ENCODE results near the gene COG3. TPM values are rescaled to one million over a fixed set of nuclear protein-coding genes. Genes with fewer than 3 reads are reported as not detected.

Gene COG3
- total and polyA plus RNA-seq, 4 experiments from 2014 or later = 28.8 to 59.8 (median 40.3) TPM

DNA sequence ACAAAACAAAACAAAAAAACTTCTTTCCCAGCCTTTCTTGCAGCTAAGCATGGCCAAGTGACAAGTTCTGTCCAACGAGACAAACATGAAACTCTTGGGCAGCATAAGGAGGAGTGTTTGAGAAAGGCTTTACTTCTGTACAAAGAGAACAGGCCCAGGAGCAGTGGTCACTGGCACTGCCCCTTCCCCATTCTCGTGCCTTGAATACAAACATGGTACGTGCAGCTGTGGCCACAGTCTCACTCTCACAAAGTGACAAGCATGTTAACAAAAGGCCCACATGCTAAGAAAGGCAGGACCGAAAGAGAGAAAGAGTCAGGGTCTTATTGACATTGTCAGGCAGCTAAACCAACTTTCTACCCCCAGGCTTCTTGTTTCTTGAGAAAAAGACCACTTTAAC, 26.8 kb upstream of the COG3 start:
- H3K4me3 Mint-ChIP-seq = no peak overlapping the region
- intact Hi-C loops (cut with micrococcal nuclease) = no loop called here
- peaks cover 7% of the 10 kb centered on the region for H3K4me1 ChIP-seq (ENCODE audit: insufficient read depth, low read length)
- no peaks in the 10 kb centered on the region for H3K9me3 Mint-ChIP-seq
- no peak overlapping the region for H3K27ac ChIP-seq (ENCODE audit: low read depth, low read length)
- no peaks in the 10 kb centered on the region for H3K27me3 Mint-ChIP-seq
- H3K36me3 ChIP-seq (ENCODE audit: insufficient read depth, low read length) = no peaks in the 10 kb centered on the region
- ChIA-PET POLR2A (ENCODE audit: partially characterized antibody) (no interaction called here), CTCF (ENCODE audit: partially characterized antibody) (no interaction called here)
- DNase-seq = no peak
- no peaks in the 10 kb centered on the region for H3K9me3 ChIP-seq (ENCODE audit: control insufficient read depth in 1 of 2, low read length in 2 of 2)
- H3K27me3 ChIP-seq (ENCODE audit: insufficient read depth, low read length) = no peaks in the 10 kb centered on the region
- H3K4me3 ChIP-seq (ENCODE audit: low read length in 2 of 2) = no peak overlapping the region
- peaks cover 7 to 8% (median 8%) of the 10 kb centered on the region in 4 donors for H3K4me1 Mint-ChIP-seq
- H3K36me3 Mint-ChIP-seq = no peaks in the 10 kb centered on the region
- no peak overlapping the region for H3K27ac Mint-ChIP-seq

DNA sequence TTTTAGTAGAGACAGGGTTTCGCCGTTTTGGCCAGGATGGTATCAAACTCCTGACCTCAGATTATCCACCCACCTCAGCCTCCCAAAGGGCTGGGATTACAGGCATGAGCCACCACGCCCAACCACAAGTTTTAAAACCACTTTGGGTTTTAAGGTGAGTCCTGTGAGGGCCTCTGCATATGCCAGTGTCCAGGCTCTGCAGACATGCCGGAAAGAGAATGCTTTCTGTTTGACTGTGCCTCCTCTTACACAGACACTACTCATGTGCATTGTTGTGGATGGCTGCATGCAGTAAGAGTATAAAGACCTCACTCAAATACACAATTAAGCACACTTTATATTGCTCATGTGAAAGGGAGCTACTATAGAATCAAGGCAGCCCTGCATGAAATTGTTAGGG, 25.7 kb upstream of the COG3 start:
- H3K9me3 ChIP-seq (ENCODE audit: control insufficient read depth in 1 of 2, low read length in 2 of 2) = no peaks in the 10 kb centered on the region
- peaks cover 7% of the 10 kb centered on the region for H3K4me1 ChIP-seq (ENCODE audit: insufficient read depth, low read length)
- Mint-ChIP-seq H3K27me3 (peaks cover 0 to 2% of the 10 kb centered on the region in 2 donors), H3K27ac (no peak overlapping the region), H3K4me3 (no peak overlapping the region), H3K9me3 (no peaks in the 10 kb centered on the region), H3K4me1 (peaks cover 7 to 8% (median 8%) of the 10 kb centered on the region in 4 donors), H3K36me3 (no peaks in the 10 kb centered on the region)
- no peaks in the 10 kb centered on the region for H3K36me3 ChIP-seq (ENCODE audit: insufficient read depth, low read length)
- ChIA-PET POLR2A (ENCODE audit: partially characterized antibody) (no interaction called here), CTCF (ENCODE audit: partially characterized antibody) (interaction anchor here (1.0 to 1.2 kb wide), 2 partner anchors 11 to 40 kb away, joined by 3 read pairs; no protein-coding TSS in a partner anchor)
- DNase-seq = no peak
- no peaks in the 10 kb centered on the region for H3K27me3 ChIP-seq (ENCODE audit: insufficient read depth, low read length)
- H3K27ac ChIP-seq (ENCODE audit: low read depth, low read length) = no peak overlapping the region
- H3K4me3 ChIP-seq (ENCODE audit: low read length in 2 of 2) = no peak overlapping the region
- intact Hi-C loops (cut with micrococcal nuclease) = no loop called here

DNA sequence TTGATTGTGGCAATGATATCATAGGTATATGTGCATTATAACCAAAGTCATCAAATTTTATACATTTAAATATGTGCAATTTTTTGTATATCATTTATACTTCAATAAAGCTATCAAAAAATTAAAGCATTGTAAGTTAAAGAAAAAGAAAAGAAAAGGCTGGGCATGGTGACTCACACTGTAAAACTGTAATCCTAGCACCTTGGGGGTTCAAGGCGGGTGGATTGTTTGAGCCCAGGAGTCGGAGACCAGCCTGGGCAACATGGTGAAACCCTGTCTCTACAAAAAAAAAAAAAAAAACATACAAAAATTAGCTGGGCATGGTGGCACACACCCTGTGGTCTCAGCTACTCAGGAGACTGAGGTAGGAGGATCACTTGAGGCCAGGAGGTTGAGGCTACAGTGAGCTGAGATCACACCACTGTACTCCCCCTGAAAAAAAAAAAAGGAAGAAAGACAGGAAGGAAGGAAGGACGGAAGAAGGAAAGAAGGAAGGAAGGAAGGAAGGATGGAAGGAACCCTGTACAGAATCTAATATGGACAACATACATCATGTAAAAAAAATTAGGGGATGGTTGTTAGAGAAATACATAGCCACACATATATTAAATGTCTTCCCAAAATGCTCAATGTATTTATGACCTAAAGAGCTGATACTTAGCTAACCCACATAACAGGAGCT, 24.8 kb upstream of the COG3 start:
- no peak overlapping the region for H3K4me3 Mint-ChIP-seq
- no peaks in the 10 kb centered on the region for H3K36me3 Mint-ChIP-seq
- peak overlapping the region in 1 of 7 donors; percentile 77 for H3K27ac Mint-ChIP-seq
- ChIA-PET CTCF (ENCODE audit: partially characterized antibody) (interaction anchor here (0.7 to 1.2 kb wide), 3 partner anchors 10 to 41 kb away, joined by 3 read pairs; no protein-coding TSS in a partner anchor), POLR2A (ENCODE audit: partially characterized antibody) (no interaction called here)
- no peaks in the 10 kb centered on the region for H3K36me3 ChIP-seq (ENCODE audit: insufficient read depth, low read length)
- peaks cover 7% of the 10 kb centered on the region for H3K4me1 ChIP-seq (ENCODE audit: insufficient read depth, low read length)
- H3K27me3 ChIP-seq (ENCODE audit: insufficient read depth, low read length) = no peaks in the 10 kb centered on the region
- no peaks in the 10 kb centered on the region for H3K9me3 ChIP-seq (ENCODE audit: control insufficient read depth in 1 of 2, low read length in 2 of 2)
- no peaks in the 10 kb centered on the region for H3K9me3 Mint-ChIP-seq
- H3K27ac ChIP-seq (ENCODE audit: low read depth, low read length) = no peak overlapping the region
- intact Hi-C loops (cut with micrococcal nuclease) = no loop called here
- peaks cover 7 to 8% (median 8%) of the 10 kb centered on the region in 4 donors for H3K4me1 Mint-ChIP-seq
- H3K4me3 ChIP-seq (ENCODE audit: low read length in 2 of 2) = no peak overlapping the region
- H3K27me3 Mint-ChIP-seq = peaks cover 0 to 2% of the 10 kb centered on the region in 2 donors
- DNase-seq = no peak

DNA sequence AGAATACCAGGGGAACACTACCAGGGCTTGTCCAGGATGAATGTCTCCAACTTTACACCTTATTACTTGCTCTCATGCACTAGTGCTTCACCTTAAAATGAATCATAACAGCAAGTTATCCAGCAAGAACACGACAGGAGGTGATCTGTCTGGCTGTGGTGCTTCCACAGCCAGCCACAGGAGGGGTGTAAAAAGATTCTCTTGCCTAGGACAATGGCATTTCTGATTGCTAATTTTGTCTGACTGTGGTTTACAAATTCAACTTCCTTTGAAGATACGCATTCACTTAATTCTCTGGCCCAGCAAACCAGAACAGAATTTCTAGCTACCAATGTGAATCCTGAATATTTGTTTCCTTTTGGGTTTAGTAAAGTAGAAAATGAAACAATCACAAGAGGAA, 23.1 kb upstream of the COG3 start:
- H3K36me3 Mint-ChIP-seq = no peaks in the 10 kb centered on the region
- no peaks in the 10 kb centered on the region for H3K9me3 Mint-ChIP-seq
- H3K27me3 Mint-ChIP-seq = peaks cover 0 to 2% of the 10 kb centered on the region in 2 donors
- Histone ChIP-seq H3K27me3 (ENCODE audit: insufficient read depth, low read length) (no peaks in the 10 kb centered on the region), H3K27ac (ENCODE audit: low read depth, low read length) (no peak overlapping the region), H3K36me3 (ENCODE audit: insufficient read depth, low read length) (no peaks in the 10 kb centered on the region), H3K9me3 (ENCODE audit: control insufficient read depth in 1 of 2, low read length in 2 of 2) (no peaks in the 10 kb centered on the region), H3K4me3 (ENCODE audit: low read length in 2 of 2) (no peak overlapping the region), H3K4me1 (ENCODE audit: insufficient read depth, low read length) (peaks cover 7% of the 10 kb centered on the region)
- ChIA-PET CTCF (ENCODE audit: partially characterized antibody) (no interaction called here), POLR2A (ENCODE audit: partially characterized antibody) (interaction anchor here (1.0 kb wide), 1 partner anchor 24 kb away, joined by 3 read pairs; no protein-coding TSS in a partner anchor)
- intact Hi-C loops (cut with micrococcal nuclease) = no loop called here
- H3K27ac Mint-ChIP-seq = peak overlapping the region in 4 of 7 donors; percentile 13 to 66 (median 41)
- peaks cover 7 to 8% (median 8%) of the 10 kb centered on the region in 4 donors for H3K4me1 Mint-ChIP-seq
- H3K4me3 Mint-ChIP-seq = peak overlapping the region in 5 of 8 donors; percentile 14 to 43 (median 34)
- no peak for DNase-seq

DNA sequence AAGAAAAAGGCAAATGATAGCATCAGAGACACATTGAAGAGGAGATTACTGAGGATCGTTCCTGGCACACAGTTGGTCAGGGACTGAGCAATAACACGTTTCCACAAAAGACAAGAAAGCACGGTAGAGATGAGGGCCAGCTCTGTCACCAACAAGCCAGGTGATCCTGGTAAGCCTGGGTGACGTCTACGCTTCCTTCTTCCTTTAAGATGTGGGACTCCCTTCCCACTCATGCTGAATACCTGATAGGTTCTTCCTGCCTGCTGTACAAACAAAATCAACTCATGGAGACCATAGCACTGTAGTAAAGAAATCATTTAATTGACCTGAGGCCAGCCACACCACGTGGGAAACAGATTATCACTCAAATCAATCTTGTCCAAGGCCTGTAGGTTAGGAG, 19.7 kb upstream of the COG3 start:
- H3K27ac ChIP-seq (ENCODE audit: low read depth, low read length) = no peak overlapping the region
- peaks cover 2 to 5% of the 10 kb centered on the region in 2 donors for H3K27me3 Mint-ChIP-seq
- no peaks in the 10 kb centered on the region for H3K27me3 ChIP-seq (ENCODE audit: insufficient read depth, low read length)
- ChIA-PET CTCF (ENCODE audit: partially characterized antibody) (no interaction called here), POLR2A (ENCODE audit: partially characterized antibody) (no interaction called here)
- no peak overlapping the region for H3K27ac Mint-ChIP-seq
- H3K36me3 Mint-ChIP-seq = no peaks in the 10 kb centered on the region
- no peak overlapping the region for H3K4me3 Mint-ChIP-seq
- no peaks in the 10 kb centered on the region for H3K36me3 ChIP-seq (ENCODE audit: insufficient read depth, low read length)
- H3K4me1 Mint-ChIP-seq = peaks cover 7 to 8% (median 8%) of the 10 kb centered on the region in 4 donors
- no peak overlapping the region for H3K4me3 ChIP-seq (ENCODE audit: low read length in 2 of 2)
- DNase-seq = no peak
- no peaks in the 10 kb centered on the region for H3K9me3 Mint-ChIP-seq
- H3K4me1 ChIP-seq (ENCODE audit: insufficient read depth, low read length) = peaks cover 7% of the 10 kb centered on the region
- intact Hi-C loops (cut with micrococcal nuclease) = no loop called here
- H3K9me3 ChIP-seq (ENCODE audit: control insufficient read depth in 1 of 2, low read length in 2 of 2) = no peaks in the 10 kb centered on the region

DNA sequence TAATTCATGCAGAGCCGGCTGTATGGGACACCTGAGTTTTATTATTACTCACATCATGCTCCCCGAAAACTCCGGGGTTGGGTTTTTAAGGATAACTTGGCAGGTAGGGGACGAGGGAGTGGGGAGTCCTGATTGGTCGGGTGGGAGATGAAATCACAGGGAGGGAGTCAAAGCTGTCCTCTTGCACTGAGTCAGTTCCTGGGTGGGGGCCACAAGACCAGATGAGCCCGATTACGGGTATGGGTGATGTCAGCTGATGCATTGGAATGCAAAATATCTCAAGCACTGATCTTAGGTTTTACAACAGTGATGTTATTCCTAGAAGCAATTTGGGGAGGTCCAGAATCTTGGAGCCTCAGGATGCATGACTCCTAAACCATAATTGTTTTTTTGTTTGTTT, 18.6 kb upstream of the COG3 start:
- Histone ChIP-seq H3K9me3 (ENCODE audit: control insufficient read depth in 1 of 2, low read length in 2 of 2) (no peaks in the 10 kb centered on the region), H3K27me3 (ENCODE audit: insufficient read depth, low read length) (no peaks in the 10 kb centered on the region), H3K4me3 (ENCODE audit: low read length in 2 of 2) (no peak overlapping the region), H3K36me3 (ENCODE audit: insufficient read depth, low read length) (no peaks in the 10 kb centered on the region), H3K4me1 (ENCODE audit: insufficient read depth, low read length) (peaks cover 7% of the 10 kb centered on the region), H3K27ac (ENCODE audit: low read depth, low read length) (no peak overlapping the region)
- ChIA-PET POLR2A (ENCODE audit: partially characterized antibody) (interaction anchor here (1.1 to 2.2 kb wide), 2 partner anchors 18 to 28 kb away, joined by 3 to 5 read pairs; partner anchors contain the start of genes COG3 and SLC25A30), CTCF (ENCODE audit: partially characterized antibody) (no interaction called here)
- Mint-ChIP-seq H3K4me1 (peaks cover 7 to 8% (median 8%) of the 10 kb centered on the region in 4 donors), H3K27ac (no peak overlapping the region), H3K4me3 (no peak overlapping the region), H3K27me3 (peaks cover 2 to 5% of the 10 kb centered on the region in 2 donors), H3K36me3 (no peaks in the 10 kb centered on the region), H3K9me3 (no peaks in the 10 kb centered on the region)
- intact Hi-C loops (cut with micrococcal nuclease) = no loop called here
- DNase-seq = no peak

DNA sequence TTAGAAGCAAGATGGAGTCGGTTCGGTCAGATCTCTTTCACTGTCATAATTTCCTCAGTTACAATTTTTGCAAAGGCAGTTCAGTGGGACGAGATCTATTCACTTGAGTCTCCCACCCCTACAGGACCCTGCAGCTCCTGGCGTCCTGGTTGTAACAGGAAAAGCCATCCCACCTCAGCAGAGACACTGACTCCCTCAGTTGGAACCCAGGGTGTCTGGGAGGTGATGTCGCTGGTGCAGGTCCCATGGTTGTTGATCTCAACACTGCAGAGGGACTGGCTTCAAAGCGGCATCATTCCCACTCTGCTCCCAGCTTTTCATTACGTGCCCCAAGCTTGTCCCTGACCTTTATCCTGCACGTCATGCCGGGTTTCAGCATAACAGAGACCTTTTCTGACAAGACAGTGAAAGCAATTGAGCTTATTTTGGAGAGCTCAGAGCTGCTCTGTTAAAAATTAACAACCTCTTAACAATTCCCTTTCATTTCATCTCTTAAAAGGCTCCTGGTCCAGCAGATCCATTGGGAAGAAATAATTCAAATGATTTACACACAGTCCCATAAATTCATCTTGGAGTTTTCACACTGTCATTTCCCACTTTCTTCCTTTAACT, 17.6 kb upstream of the COG3 start:
- H3K27ac ChIP-seq (ENCODE audit: low read depth, low read length) = no peak overlapping the region
- ChIA-PET POLR2A (ENCODE audit: partially characterized antibody) (interaction anchor here (1.1 to 2.2 kb wide), 2 partner anchors 18 to 29 kb away, joined by 3 to 5 read pairs; partner anchors contain the start of genes COG3 and SLC25A30), CTCF (ENCODE audit: partially characterized antibody) (interaction anchor here (0.6 kb wide), 1 partner anchor 216 kb away, joined by 3 read pairs; no protein-coding TSS in a partner anchor)
- H3K27me3 ChIP-seq (ENCODE audit: insufficient read depth, low read length) = no peaks in the 10 kb centered on the region
- H3K36me3 Mint-ChIP-seq = no peaks in the 10 kb centered on the region
- intact Hi-C loops (cut with micrococcal nuclease) = no loop called here
- DNase-seq = no peak
- peaks cover 2 to 5% of the 10 kb centered on the region in 2 donors for H3K27me3 Mint-ChIP-seq
- no peaks in the 10 kb centered on the region for H3K4me1 ChIP-seq (ENCODE audit: insufficient read depth, low read length)
- H3K27ac Mint-ChIP-seq = no peak overlapping the region
- no peak overlapping the region for H3K4me3 ChIP-seq (ENCODE audit: low read length in 2 of 2)
- no peak overlapping the region for H3K4me3 Mint-ChIP-seq
- H3K36me3 ChIP-seq (ENCODE audit: insufficient read depth, low read length) = no peaks in the 10 kb centered on the region
- no peaks in the 10 kb centered on the region for H3K9me3 ChIP-seq (ENCODE audit: control insufficient read depth in 1 of 2, low read length in 2 of 2)
- H3K4me1 Mint-ChIP-seq = peaks cover 0 to under 1% (median 0%) of the 10 kb centered on the region in 4 donors
- no peaks in the 10 kb centered on the region for H3K9me3 Mint-ChIP-seq
